H9 (cell line): ENCODE measurements around the gene RGS21. TPM values are rescaled to one million over a fixed set of nuclear protein-coding genes. Genes with fewer than 3 reads are reported as not detected.

Experiments used
- DNase-seq: peaks from one replicate; pipeline ENCODE4 v3.0.0-alpha.2; 2017
- H2AFZ ChIP-seq: one replicate; pipeline ENCODE4 v1.6.1; 2013; ENCODE audit warnings: mild to moderate bottlenecking, low read length, control low read depth, moderate library complexity
- H2AK5ac ChIP-seq: 2 replicates; pipeline ENCODE4 v1.6.1; 2013; ENCODE audit warnings: low read length, control low read depth, mixed read lengths; ENCODE audit not compliant: insufficient read length
- H2BK120ac ChIP-seq: one replicate; pipeline ENCODE4 v1.6.1; 2013; ENCODE audit warnings: low read depth, mild to moderate bottlenecking, low read length, control low read depth, inconsistent platforms; ENCODE audit not compliant: poor library complexity, severe bottlenecking
- H2BK12ac ChIP-seq: 2 replicates; pipeline ENCODE4 v1.6.1; 2013; ENCODE audit warnings: low read length, control low read depth, mixed read lengths, low read depth; ENCODE audit not compliant: insufficient read length
- H2BK15ac ChIP-seq: 2 replicates; pipeline ENCODE4 v1.6.1; 2013; ENCODE audit warnings: low read depth, low read length, control low read depth
- H2BK20ac ChIP-seq: one replicate; pipeline ENCODE4 v1.6.1; 2013; ENCODE audit warnings: low read depth, mild to moderate bottlenecking, low read length, control low read depth, inconsistent platforms; ENCODE audit not compliant: poor library complexity, severe bottlenecking
- H2BK5ac ChIP-seq: 2 replicates; pipeline ENCODE4 v1.6.1; 2013; ENCODE audit warnings: low read length, control low read depth, mixed read lengths; ENCODE audit not compliant: insufficient read length
- H3K14ac ChIP-seq: 2 replicates; pipeline ENCODE4 v1.6.1; 2013; ENCODE audit warnings: low read length, control low read depth; ENCODE audit not compliant: insufficient read depth
- H3K18ac ChIP-seq: 2 replicates; pipeline ENCODE4 v1.6.1; 2013; ENCODE audit warnings: low read depth, mild to moderate bottlenecking, mixed read lengths, low read length, control low read depth; ENCODE audit not compliant: insufficient read length
- H3K23ac ChIP-seq: 2 replicates; pipeline ENCODE4 v1.6.1; 2013; ENCODE audit warnings: low read length, control low read depth, mixed read lengths, low read depth; ENCODE audit not compliant: insufficient read length
- H3K23me2 ChIP-seq: 2 replicates; pipeline ENCODE4 v1.6.1; 2013; ENCODE audit warnings: low read depth, mild to moderate bottlenecking, mixed read lengths, low read length, control low read depth; ENCODE audit not compliant: insufficient read length, poor library complexity, severe bottlenecking
- H3K27ac ChIP-seq: 2 replicates; pipeline ENCODE4 v1.5.1; 2013; ENCODE audit warnings: low read length, control low read depth, mixed read lengths, low read depth; ENCODE audit not compliant: insufficient read length
- H3K27me3 ChIP-seq: 2 replicates; pipeline ENCODE4 v1.6.1; 2013; ENCODE audit warnings: low read length, control low read depth, inconsistent platforms; ENCODE audit not compliant: insufficient read depth
- H3K4ac ChIP-seq: 2 replicates; pipeline ENCODE4 v1.6.1; 2013; ENCODE audit warnings: low read depth, mild to moderate bottlenecking, control low read depth, inconsistent platforms, low read length, moderate library complexity
- H3K4me1 ChIP-seq: 2 replicates; pipeline ENCODE4 v1.6.1; 2013; ENCODE audit warnings: low read length, control low read depth, inconsistent platforms; ENCODE audit not compliant: insufficient read depth
- H3K4me2 ChIP-seq: 2 replicates; pipeline ENCODE4 v1.6.1; 2013; ENCODE audit warnings: low read length, control low read depth, mixed read lengths; ENCODE audit not compliant: insufficient read length, insufficient read depth
- H3K56ac ChIP-seq: 2 replicates; pipeline ENCODE4 v1.6.1; 2013; ENCODE audit warnings: low read depth, mild to moderate bottlenecking, mixed read lengths, low read length, control low read depth; ENCODE audit not compliant: insufficient read length
- H3K79me1 ChIP-seq: 2 replicates; pipeline ENCODE4 v1.6.1; 2013; ENCODE audit warnings: low read depth, mild to moderate bottlenecking, moderate library complexity, low read length, control low read depth, inconsistent platforms; ENCODE audit not compliant: insufficient read depth, poor library complexity, severe bottlenecking
- H3K79me2 ChIP-seq: 2 replicates; pipeline ENCODE4 v1.6.1; 2013; ENCODE audit warnings: low read length, control low read depth, inconsistent platforms; ENCODE audit not compliant: insufficient read depth
- H3K9ac ChIP-seq: 2 replicates; pipeline ENCODE4 v1.6.1; 2013; ENCODE audit warnings: low read length, control low read depth, mixed read lengths; ENCODE audit not compliant: insufficient read length; ENCODE audit errors: extremely low read depth
- H3K9me3 ChIP-seq: one replicate; pipeline ENCODE4 v1.6.1; 2013; ENCODE audit warnings: low read depth, low read length, inconsistent platforms; ENCODE audit not compliant: control insufficient read depth
- H3T11ph ChIP-seq: one replicate; pipeline ENCODE4 v1.6.1; 2013; ENCODE audit warnings: mild to moderate bottlenecking, low read length, control low read depth, inconsistent platforms
- H4K20me1 ChIP-seq: one replicate; pipeline ENCODE4 v1.6.1; 2013; ENCODE audit not compliant: control insufficient read depth, insufficient read length, insufficient read depth
- H4K5ac ChIP-seq: 2 replicates; pipeline ENCODE4 v1.6.1; 2013; ENCODE audit warnings: low read depth, mild to moderate bottlenecking, mixed read lengths, low read length, control low read depth; ENCODE audit not compliant: insufficient read length
- H4K8ac ChIP-seq: replicated peaks from 2 replicates; pipeline ENCODE4 v1.6.1; 2013; ENCODE audit warnings: low read length, control low read depth, mixed read lengths, low read depth; ENCODE audit not compliant: insufficient read length
- H4K91ac ChIP-seq: 2 replicates; pipeline ENCODE4 v1.6.1; 2013; ENCODE audit warnings: low read depth, mild to moderate bottlenecking, moderate library complexity, mixed read lengths, low read length, control low read depth; ENCODE audit not compliant: insufficient read length
- H3K27ac Mint-ChIP-seq, 3 experiments: 2 replicates in 2 of 3; 3 replicates in 1 of 3; pipeline ENCODE4 v1.8.0; 2020 to 2021; ENCODE audit warnings: mixed read lengths in 3 of 3, mild to moderate bottlenecking in 1 of 3, moderate library complexity in 1 of 3
- H3K27me3 Mint-ChIP-seq: 2 replicates; pipeline ENCODE4 v1.8.0; 2021; ENCODE audit warnings: low read depth, mild to moderate bottlenecking, moderate library complexity, mixed read lengths
- H3K36me3 Mint-ChIP-seq, 3 experiments: 2 replicates in 2 of 3; 3 replicates in 1 of 3; pipeline ENCODE4 v1.8.0; 2020 to 2021; ENCODE audit warnings: low read depth in 3 of 3, mixed read lengths in 3 of 3; ENCODE audit not compliant: insufficient read depth in 1 of 3
- H3K4me1 Mint-ChIP-seq, 2 experiments: 2 replicates each; pipeline ENCODE4 v1.8.0; 2020; ENCODE audit warnings: mixed read lengths in 2 of 2
- H3K4me3 Mint-ChIP-seq, 2 experiments: 2 replicates in 1 of 2; 3 replicates in 1 of 2; pipeline ENCODE4 v1.8.0; 2020 to 2021; ENCODE audit warnings: mild to moderate bottlenecking in 2 of 2, mixed read lengths in 2 of 2, moderate library complexity in 1 of 2
- H3K9me3 Mint-ChIP-seq, 2 experiments: 2 replicates in 1 of 2; 3 replicates in 1 of 2; pipeline ENCODE4 v1.8.0; 2020; ENCODE audit warnings: mild to moderate bottlenecking in 2 of 2, mixed read lengths in 2 of 2, moderate library complexity in 1 of 2
- WGBS: extraction: QIAGEN DNeasy Blood & Tissue Kit; methylation state at CpG from one replicate; pipeline ENCODE4 v1.1.7; 2013; ENCODE audit warnings: missing lambda C conversion rate, low lambda C conversion rate, mixed read lengths; ENCODE audit not compliant: insufficient read length; ENCODE audit errors: extremely low coverage; 5-methylcytosine and 5-hydroxymethylcytosine counted together
- total RNA-seq: library from RNA; stranded (reverse); gene quantifications from 2 replicates; pipeline ENCODE4 v1.2.1, GENCODE V29; 2021
- TF ChIP-seq, protein P1 (sequence below): fragments of 200-600 bp; sonication (generic); conservative IDR thresholded peaks from 3 replicates; pipeline ENCODE4 v1.8.0; 2021; ENCODE audit warnings: antibody characterized with exemption, mild to moderate bottlenecking

RGS21 gene
- total RNA-seq, 1 experiment from 2014 or later = not detected

DNA sequence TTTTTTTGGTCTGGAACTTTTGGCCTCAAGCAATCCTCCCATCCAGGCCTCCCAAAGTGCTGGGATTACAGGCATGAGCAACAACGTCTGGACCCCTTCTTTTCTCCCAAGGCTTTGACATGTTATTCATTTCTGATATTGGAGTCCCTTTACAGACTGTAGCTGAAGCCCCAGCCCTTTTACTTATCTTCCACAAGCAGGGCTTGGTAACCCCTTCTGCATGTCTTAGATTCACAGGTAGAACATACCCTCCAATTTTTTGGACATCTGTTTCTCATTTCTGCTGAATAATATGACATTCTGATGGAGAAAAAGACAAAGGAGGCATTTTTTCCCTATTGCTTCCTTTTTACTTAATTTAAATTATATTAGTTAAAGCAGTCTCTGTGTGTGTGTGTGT, 39.2 kb upstream of the RGS21 start:
- Histone ChIP-seq H3K9me3 (no peaks in the 10 kb centered on the region), H3K14ac (no peak overlapping the region), H2AK5ac (no peak overlapping the region), H3K27ac (no peak overlapping the region), H3K4me2 (no peak overlapping the region), H3T11ph (no peak overlapping the region), H3K56ac (no peak overlapping the region), H2BK20ac (no peak overlapping the region), H4K5ac (no peak overlapping the region), H3K4me1 (no peaks in the 10 kb centered on the region), H4K91ac (no peak overlapping the region), H2BK15ac (no peak overlapping the region), H2BK12ac (no peak overlapping the region), H4K8ac (no peak overlapping the region), H3K4ac (no peak overlapping the region), H2AFZ (no peak overlapping the region), H3K79me2 (no peaks in the 10 kb centered on the region), H4K20me1 (no peaks in the 10 kb centered on the region), H2BK5ac (no peak overlapping the region), H3K79me1 (no peaks in the 10 kb centered on the region), H2BK120ac (no peak overlapping the region), H3K18ac (no peak overlapping the region), H3K23me2 (no peaks in the 10 kb centered on the region), H3K27me3 (no peaks in the 10 kb centered on the region), H3K23ac (no peak overlapping the region), H3K9ac (no peak overlapping the region)
- H3K27ac Mint-ChIP-seq = no peak overlapping the region
- H3K4me3 Mint-ChIP-seq = no peak overlapping the region
- H3K36me3 Mint-ChIP-seq = peaks cover 0 to 15% (median 4%) of the 10 kb centered on the region in 3 experiments; a peak in 4 of 7 replicates
- TF ChIP-seq, protein P1, sequence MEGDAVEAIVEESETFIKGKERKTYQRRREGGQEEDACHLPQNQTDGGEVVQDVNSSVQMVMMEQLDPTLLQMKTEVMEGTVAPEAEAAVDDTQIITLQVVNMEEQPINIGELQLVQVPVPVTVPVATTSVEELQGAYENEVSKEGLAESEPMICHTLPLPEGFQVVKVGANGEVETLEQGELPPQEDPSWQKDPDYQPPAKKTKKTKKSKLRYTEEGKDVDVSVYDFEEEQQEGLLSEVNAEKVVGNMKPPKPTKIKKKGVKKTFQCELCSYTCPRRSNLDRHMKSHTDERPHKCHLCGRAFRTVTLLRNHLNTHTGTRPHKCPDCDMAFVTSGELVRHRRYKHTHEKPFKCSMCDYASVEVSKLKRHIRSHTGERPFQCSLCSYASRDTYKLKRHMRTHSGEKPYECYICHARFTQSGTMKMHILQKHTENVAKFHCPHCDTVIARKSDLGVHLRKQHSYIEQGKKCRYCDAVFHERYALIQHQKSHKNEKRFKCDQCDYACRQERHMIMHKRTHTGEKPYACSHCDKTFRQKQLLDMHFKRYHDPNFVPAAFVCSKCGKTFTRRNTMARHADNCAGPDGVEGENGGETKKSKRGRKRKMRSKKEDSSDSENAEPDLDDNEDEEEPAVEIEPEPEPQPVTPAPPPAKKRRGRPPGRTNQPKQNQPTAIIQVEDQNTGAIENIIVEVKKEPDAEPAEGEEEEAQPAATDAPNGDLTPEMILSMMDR = no peak
- WGBS = no CpG with 5 or more reads among the region's 1 CpG
- no peak for DNase-seq
- no peaks in the 10 kb centered on the region for H3K4me1 Mint-ChIP-seq
- H3K27me3 Mint-ChIP-seq = no peaks in the 10 kb centered on the region
- H3K9me3 Mint-ChIP-seq = peaks cover 12 to 15% of the 10 kb centered on the region in 2 experiments
